RPMI8226 (cell line): Measurements from ENCODE around the gene YBX3.

Experiments used
- DNase-seq: peaks from one replicate; pipeline ENCODE4 v3.0.0-alpha.2; 2015

The YBX3 gene

GRCh38 chr12:10721651-10722501 is 1.2 kb downstream of the YBX3 start:
- peak; percentile 75 for DNase-seq

GRCh38 chr12:10720974-10721650 is 2.0 kb downstream of the YBX3 start:
- DNase-seq: no peak

- no peak for DNase-seq
Measured at GRCh38 chr12:10719482-10719881, 3.6 kb downstream of the YBX3 start.

GRCh38 chr12:10718279-10718821 is 4.8 kb downstream of the YBX3 start:
- no peak for DNase-seq

- no peak for DNase-seq
Measured at GRCh38 chr12:10717410-10717809, 5.7 kb downstream of the YBX3 start.

- no peak for DNase-seq
Measured at GRCh38 chr12:10716704-10717315, 6.3 kb downstream of the YBX3 start.

GRCh38 chr12:10716277-10716676 is 6.8 kb downstream of the YBX3 start:
- no peak for DNase-seq

- no peak for DNase-seq
Measured at GRCh38 chr12:10715491-10715890, 7.6 kb downstream of the YBX3 start.

- no peak for DNase-seq
Measured at GRCh38 chr12:10709808-10710207, 13.3 kb downstream of the YBX3 start.

GRCh38 chr12:10708862-10709261 is 14.3 kb downstream of the YBX3 start:
- DNase-seq: no peak

- DNase-seq: no peak
Measured at GRCh38 chr12:10705655-10706054, 17.5 kb downstream of the YBX3 start.

GRCh38 chr12:10701843-10702242 is 21.3 kb downstream of the YBX3 start:
- DNase-seq: no peak

GRCh38 chr12:10701131-10701681 is 21.9 kb downstream of the YBX3 start:
- no peak for DNase-seq

GRCh38 chr12:10700581-10700980 is 22.5 kb downstream of the YBX3 start:
- no peak for DNase-seq

- no peak for DNase-seq
Measured at GRCh38 chr12:10697862-10698261, 25.3 kb downstream of the YBX3 start.

- DNase-seq: no peak
Measured at GRCh38 chr12:10697156-10697555, 26.0 kb downstream of the YBX3 start.

- DNase-seq: no peak
Measured at GRCh38 chr12:10690906-10691305, 32.2 kb downstream of the YBX3 start.

GRCh38 chr12:10689146-10689545 is 34.0 kb downstream of the YBX3 start:
- DNase-seq: no peak

- DNase-seq: no peak
Measured at GRCh38 chr12:10688042-10688441, 35.1 kb downstream of the YBX3 start.

GRCh38 chr12:10673659-10674384 is 49.3 kb downstream of the YBX3 start, which contains the start of gene STYK1:
Gene STYK1 (minus strand): TSS chr12:10674052. CDS start chr12:10634618, 39,434 bp downstream.
- DNase-seq: peak; percentile 72

GRCh38 chr12:10672231-10672868 is 50.8 kb downstream of the YBX3 start:
- no peak for DNase-seq

- DNase-seq: no peak
Measured at GRCh38 chr12:10669533-10669932, 53.6 kb downstream of the YBX3 start.
